RWPE2 (cell line): ENCODE data around the gene ARHGAP15.

ENCODE experiments used
- ATAC-seq: fragments of 200-7000 bp; cut with Tn5 transposase; 3 replicates; pipeline ENCODE4 v1.9.1; 2021; ENCODE audit warnings: low read depth
- DNase-seq: peaks from one replicate; pipeline ENCODE4 v3.0.0-alpha.2; 2020; ENCODE audit warnings: low spot score
- H3K27ac ChIP-seq: fragments of 450-650 bp; 2 replicates; pipeline ENCODE4 v1.5.1; 2017; ENCODE audit warnings: mild to moderate bottlenecking; ENCODE audit not compliant: poor library complexity, severe bottlenecking
- H3K27me3 ChIP-seq: fragments of 250-450 bp; sonication (Bioruptor Pico); 2 replicates; pipeline ENCODE4 v1.5.1; 2021; ENCODE audit warnings: mild to moderate bottlenecking, moderate library complexity; ENCODE audit not compliant: insufficient read depth, poor library complexity, severe bottlenecking
- H3K36me3 ChIP-seq: fragments of 250-450 bp; sonication (Bioruptor Pico); 2 replicates; pipeline ENCODE4 v1.5.1; 2020; ENCODE audit warnings: low read depth, mild to moderate bottlenecking, moderate library complexity
- H3K4me1 ChIP-seq: fragments of 250-450 bp; sonication (Bioruptor Pico); 2 replicates; pipeline ENCODE4 v1.5.1; 2021; ENCODE audit warnings: mild to moderate bottlenecking, moderate library complexity; ENCODE audit not compliant: insufficient read depth, poor library complexity, severe bottlenecking
- H3K4me3 ChIP-seq: fragments of 250-450 bp; sonication (Bioruptor Pico); 2 replicates; pipeline ENCODE4 v1.5.1; 2021; ENCODE audit warnings: mild to moderate bottlenecking, moderate library complexity; ENCODE audit not compliant: severe bottlenecking
- H3K9me3 ChIP-seq: fragments of 250-450 bp; sonication (Bioruptor Pico); 2 replicates; pipeline ENCODE4 v1.5.1; 2021; ENCODE audit warnings: mild to moderate bottlenecking, moderate library complexity; ENCODE audit not compliant: severe bottlenecking
- TF ChIP-seq, protein P1 (sequence below): fragments of 450-650 bp; IDR thresholded peaks from one replicate; pipeline ENCODE4 v1.5.1; 2017; ENCODE audit warnings: mild to moderate bottlenecking, moderate library complexity; ENCODE audit not compliant: poor library complexity, severe bottlenecking

The ARHGAP15 gene

DNA sequence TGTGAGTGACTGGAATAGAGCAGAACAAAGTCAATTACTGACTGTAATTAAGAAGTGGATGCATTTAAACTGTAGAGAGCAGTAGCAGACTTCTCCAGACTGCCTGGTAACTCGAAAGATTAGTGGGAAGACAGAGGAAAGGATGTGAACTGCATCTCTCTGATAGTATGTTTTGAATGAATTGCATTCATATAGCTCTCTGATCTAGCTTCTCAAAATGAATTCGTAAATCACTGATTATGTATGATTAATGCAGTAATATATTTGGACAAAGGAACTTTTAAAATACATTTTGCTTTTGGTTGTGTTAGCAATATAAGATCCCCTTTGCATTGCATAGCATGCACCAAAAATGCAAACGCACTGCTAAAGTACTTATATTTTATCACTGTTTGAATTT is 304.0 kb downstream of the ARHGAP15 start:
- no peaks in the 10 kb centered on the region for H3K9me3 ChIP-seq
- no peak overlapping the region for H3K4me3 ChIP-seq
- no peaks in the 10 kb centered on the region for H3K27me3 ChIP-seq
- TF ChIP-seq, protein P1, sequence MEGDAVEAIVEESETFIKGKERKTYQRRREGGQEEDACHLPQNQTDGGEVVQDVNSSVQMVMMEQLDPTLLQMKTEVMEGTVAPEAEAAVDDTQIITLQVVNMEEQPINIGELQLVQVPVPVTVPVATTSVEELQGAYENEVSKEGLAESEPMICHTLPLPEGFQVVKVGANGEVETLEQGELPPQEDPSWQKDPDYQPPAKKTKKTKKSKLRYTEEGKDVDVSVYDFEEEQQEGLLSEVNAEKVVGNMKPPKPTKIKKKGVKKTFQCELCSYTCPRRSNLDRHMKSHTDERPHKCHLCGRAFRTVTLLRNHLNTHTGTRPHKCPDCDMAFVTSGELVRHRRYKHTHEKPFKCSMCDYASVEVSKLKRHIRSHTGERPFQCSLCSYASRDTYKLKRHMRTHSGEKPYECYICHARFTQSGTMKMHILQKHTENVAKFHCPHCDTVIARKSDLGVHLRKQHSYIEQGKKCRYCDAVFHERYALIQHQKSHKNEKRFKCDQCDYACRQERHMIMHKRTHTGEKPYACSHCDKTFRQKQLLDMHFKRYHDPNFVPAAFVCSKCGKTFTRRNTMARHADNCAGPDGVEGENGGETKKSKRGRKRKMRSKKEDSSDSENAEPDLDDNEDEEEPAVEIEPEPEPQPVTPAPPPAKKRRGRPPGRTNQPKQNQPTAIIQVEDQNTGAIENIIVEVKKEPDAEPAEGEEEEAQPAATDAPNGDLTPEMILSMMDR = peak; percentile 13
- no peaks in the 10 kb centered on the region for H3K36me3 ChIP-seq
- no peaks in the 10 kb centered on the region for H3K4me1 ChIP-seq
- DNase-seq (no peak), ATAC-seq (no peak)
- H3K27ac ChIP-seq = no peak overlapping the region

DNA sequence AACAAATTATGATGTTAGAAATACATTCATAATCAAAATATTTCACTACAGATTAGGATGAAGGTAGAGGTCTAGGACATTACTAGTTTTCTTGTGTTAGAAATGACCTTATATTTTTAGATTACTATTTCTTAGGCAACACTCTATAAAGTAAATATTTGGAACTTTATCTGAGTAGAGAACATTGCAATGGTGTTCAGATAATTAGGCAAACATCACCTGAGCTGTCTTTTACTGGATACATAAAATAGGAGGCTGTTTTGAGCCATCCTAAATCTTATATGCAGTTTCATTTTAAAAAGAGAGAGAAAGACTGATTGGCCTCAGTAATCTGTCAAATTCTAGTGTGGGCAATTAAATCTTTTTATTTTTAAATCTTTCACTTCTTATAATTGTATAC is 304.6 kb downstream of the ARHGAP15 start:
- no peak overlapping the region for H3K4me3 ChIP-seq
- no peaks in the 10 kb centered on the region for H3K27me3 ChIP-seq
- no peaks in the 10 kb centered on the region for H3K4me1 ChIP-seq
- TF ChIP-seq, protein P1 = no peak
- no peak for ATAC-seq
- H3K9me3 ChIP-seq = no peaks in the 10 kb centered on the region
- DNase-seq = no peak
- H3K36me3 ChIP-seq = no peaks in the 10 kb centered on the region
- H3K27ac ChIP-seq = no peak overlapping the region

DNA sequence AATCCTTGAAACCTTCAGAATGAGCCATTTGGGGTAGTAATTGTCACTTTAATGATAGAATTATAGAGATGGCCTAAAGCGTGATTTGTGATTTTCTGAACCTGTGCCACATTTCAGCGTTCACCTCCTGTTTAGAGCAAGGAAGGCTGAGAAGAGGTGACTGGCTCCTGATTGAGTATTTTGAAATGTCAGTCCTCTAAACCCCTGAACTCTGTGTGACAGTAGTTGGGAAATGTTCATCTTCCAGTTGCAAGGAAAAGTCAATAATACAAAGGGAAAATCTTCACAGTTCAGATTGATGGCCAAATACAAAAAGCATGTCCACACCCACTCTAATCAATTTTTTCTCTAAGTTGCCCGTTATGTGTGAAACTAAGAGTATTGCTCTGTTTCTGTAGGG is 305.2 kb downstream of the ARHGAP15 start:
- H3K4me1 ChIP-seq = no peaks in the 10 kb centered on the region
- no peak for DNase-seq
- ATAC-seq = no peak
- no peak overlapping the region for H3K4me3 ChIP-seq
- no peaks in the 10 kb centered on the region for H3K36me3 ChIP-seq
- H3K27me3 ChIP-seq = no peaks in the 10 kb centered on the region
- TF ChIP-seq, protein P1 = no peak
- no peak overlapping the region for H3K27ac ChIP-seq
- H3K9me3 ChIP-seq = no peaks in the 10 kb centered on the region

DNA sequence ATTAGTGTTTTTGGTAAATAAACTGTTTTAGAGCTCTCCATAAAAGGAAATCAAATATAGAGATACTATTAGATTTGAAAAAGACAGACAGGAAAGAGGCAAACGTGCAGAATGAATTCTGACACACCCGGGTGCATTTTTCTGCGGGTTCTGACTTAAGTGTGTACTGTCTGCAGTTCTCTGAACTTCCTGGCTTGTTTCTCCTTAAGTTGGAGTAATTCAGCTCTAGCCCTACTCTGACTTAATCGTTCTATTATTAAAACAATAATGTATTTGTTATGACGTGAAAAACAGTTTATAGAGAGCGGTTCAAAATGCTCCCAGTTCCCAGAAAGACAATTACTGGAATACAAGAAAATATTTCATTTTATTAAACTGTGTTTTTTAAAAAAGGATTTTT is 305.9 kb downstream of the ARHGAP15 start:
- no peaks in the 10 kb centered on the region for H3K36me3 ChIP-seq
- DNase-seq = no peak
- no peak for ATAC-seq
- TF ChIP-seq, protein P1 = no peak
- no peak overlapping the region for H3K4me3 ChIP-seq
- H3K9me3 ChIP-seq = no peaks in the 10 kb centered on the region
- no peaks in the 10 kb centered on the region for H3K4me1 ChIP-seq
- no peaks in the 10 kb centered on the region for H3K27me3 ChIP-seq
- no peak overlapping the region for H3K27ac ChIP-seq

DNA sequence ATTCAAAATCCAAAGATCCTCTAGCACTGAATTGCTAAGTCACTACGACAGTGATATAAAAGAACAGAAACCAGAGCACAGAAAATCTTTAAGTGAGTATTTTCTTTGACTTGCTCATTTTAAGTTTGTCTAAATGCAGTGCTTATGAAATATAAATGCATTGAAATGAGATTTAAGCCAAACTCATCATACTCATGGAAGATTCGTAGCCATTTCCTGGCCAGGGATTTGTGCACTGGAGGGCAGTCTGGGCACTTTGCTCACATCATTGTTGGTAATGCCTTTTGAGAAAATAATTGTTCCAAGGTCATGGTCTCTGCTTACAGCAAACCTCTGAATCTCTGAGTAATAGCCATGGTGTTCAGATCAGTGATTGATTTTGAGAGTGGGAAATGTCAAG is 307.7 kb downstream of the ARHGAP15 start:
- H3K27me3 ChIP-seq = no peaks in the 10 kb centered on the region

More for the DNA sequence above, 307.7 kb downstream of the ARHGAP15 start:
- H3K27ac ChIP-seq = no peak overlapping the region
- DNase-seq (no peak), ATAC-seq (no peak)
- H3K9me3 ChIP-seq = no peaks in the 10 kb centered on the region
- no peaks in the 10 kb centered on the region for H3K36me3 ChIP-seq
- H3K4me1 ChIP-seq = no peaks in the 10 kb centered on the region
- H3K4me3 ChIP-seq = no peak overlapping the region
- TF ChIP-seq, protein P1 = no peak
